MM.1S (cell line): ENCODE measurements around the gene ZNF142.

ENCODE experiments used
- DNase-seq: peaks from one replicate; pipeline ENCODE4 v3.0.0-alpha.2; 2015
- H2AFZ ChIP-seq: fragments of 300-600 bp; sonication (generic); 2 replicates; pipeline ENCODE4 v1.6.0; 2016; ENCODE audit warnings: antibody characterized with exemption, low read length
- H3F3A ChIP-seq: fragments of 300-600 bp; sonication (generic); 2 replicates; pipeline ENCODE4 v1.6.1; 2016; ENCODE audit warnings: mild to moderate bottlenecking, antibody characterized with exemption, low read length, moderate library complexity, mixed read lengths; ENCODE audit not compliant: insufficient read depth
- H3K27ac ChIP-seq: fragments of 300-600 bp; sonication (generic); 2 replicates; pipeline ENCODE4 v1.5.1; 2016; ENCODE audit warnings: mild to moderate bottlenecking, low read length
- H3K27me3 ChIP-seq: fragments of 300-600 bp; sonication (generic); replicated peaks from 2 replicates; pipeline ENCODE4 v1.6.0; 2016; ENCODE audit warnings: low read length; ENCODE audit not compliant: insufficient read depth
- H3K36me3 ChIP-seq: fragments of 300-600 bp; sonication (generic); replicated peaks from 2 replicates; pipeline ENCODE4 v1.6.1; 2016; ENCODE audit warnings: mild to moderate bottlenecking, low read length, mixed read lengths; ENCODE audit not compliant: insufficient read depth
- H3K4me1 ChIP-seq: fragments of 300-600 bp; sonication (generic); 2 replicates; pipeline ENCODE4 v1.6.1; 2016; ENCODE audit warnings: low read length, mixed read lengths
- H3K4me2 ChIP-seq: fragments of 300-600 bp; sonication (generic); 2 replicates; pipeline ENCODE4 v1.6.0; 2016; ENCODE audit warnings: low read depth, low read length
- H3K4me3 ChIP-seq: fragments of 300-600 bp; sonication (generic); 2 replicates; pipeline ENCODE4 v1.5.1; 2016; ENCODE audit warnings: low read length, mixed read lengths
- H3K79me2 ChIP-seq: fragments of 300-600 bp; sonication (generic); 2 replicates; pipeline ENCODE4 v1.6.1; 2016; ENCODE audit warnings: mixed run types, low read length, mixed read lengths
- H3K9ac ChIP-seq: fragments of 300-600 bp; sonication (generic); 2 replicates; pipeline ENCODE4 v1.6.1; 2016; ENCODE audit warnings: low read length, mixed read lengths
- H3K9me2 ChIP-seq: fragments of 300-600 bp; sonication (generic); replicated peaks from 2 replicates; pipeline ENCODE4 v1.6.1; 2016; ENCODE audit warnings: mild to moderate bottlenecking, low read length, mixed read lengths; ENCODE audit not compliant: insufficient read depth
- H3K9me3 ChIP-seq: fragments of 300-600 bp; sonication (generic); replicated peaks from 2 replicates; pipeline ENCODE4 v1.6.1; 2016; ENCODE audit warnings: mild to moderate bottlenecking, low read length, mixed read lengths; ENCODE audit not compliant: insufficient read depth
- H4K20me1 ChIP-seq: fragments of 300-600 bp; sonication (generic); 2 replicates; pipeline ENCODE4 v1.6.1; 2016; ENCODE audit warnings: mild to moderate bottlenecking, low read length, moderate library complexity, mixed read lengths; ENCODE audit not compliant: insufficient read depth
- CTCF ChIP-seq: fragments of 300-600 bp; sonication (generic); IDR thresholded peaks from 2 replicates; pipeline ENCODE4 v1.5.1; 2016; ENCODE audit warnings: antibody characterized with exemption, low read length, mixed read lengths
- EZH2 ChIP-seq: fragments of 300-600 bp; sonication (generic); optimal IDR thresholded peaks from 2 replicates; pipeline ENCODE3; 2017; ENCODE audit warnings: low read depth, mild to moderate bottlenecking, antibody characterized with exemption, low read length, mixed read lengths
- EZH2phosphoT487 ChIP-seq: fragments of 300-600 bp; sonication (generic); IDR thresholded peaks from 2 replicates; pipeline ENCODE4 v1.6.1; 2018; ENCODE audit warnings: antibody characterized with exemption, low read length

The ZNF142 gene

GRCh38 chr2:218659258-218659987 lies at the start of gene ZNF142, which contains the start of gene BCS1L:
Gene ZNF142, minus strand, starts transcription at chr2:218659623. Its CDS starts 3,194 bp downstream, at chr2:218656429.
Gene BCS1L, plus strand, starts transcription at chr2:218659683. Its CDS starts 1,305 bp downstream, at chr2:218660988.
- no peaks in the 10 kb centered on the region for H3K9me3 ChIP-seq
- TF ChIP-seq EZH2phosphoT487, result no peak
- TF ChIP-seq EZH2, result no peak
- TF ChIP-seq CTCF, result no peak
- peak within 1 kb of the TSS; percentile 84 for H3K9ac ChIP-seq
- H3K4me1 ChIP-seq, result peaks cover 13% of the 10 kb centered on the region
- peak within 1 kb of the TSS; percentile 86 for H2AFZ ChIP-seq
- H3K27me3 ChIP-seq, result no peaks in the 10 kb centered on the region
- H3K4me2 ChIP-seq, result peak within 1 kb of the TSS; percentile 94
- peak within 1 kb of the TSS; percentile 92 for H3K4me3 ChIP-seq
- peaks cover 69% of the 10 kb centered on the region for H3K79me2 ChIP-seq
- no peaks in the 10 kb centered on the region for H3F3A ChIP-seq
- H3K36me3 ChIP-seq, result no peaks in the 10 kb centered on the region
- peak; percentile 96 for DNase-seq
- no peaks in the 10 kb centered on the region for H4K20me1 ChIP-seq
- H3K9me2 ChIP-seq, result no peaks in the 10 kb centered on the region
- peak within 1 kb of the TSS; percentile 56; the same call in 1 of the 2 replicates for H3K27ac ChIP-seq

- Histone ChIP-seq H3K27ac (peak overlapping the region; percentile 84; the same call in 1 of the 2 replicates), H2AFZ (no peak overlapping the region), H3K4me3 (peak overlapping the region; percentile 5; the same call in 1 of the 2 replicates), H3K9ac (peak overlapping the region; percentile 47; the same call in 1 of the 2 replicates), H3K36me3 (no peaks in the 10 kb centered on the region), H3K4me2 (peak overlapping the region; percentile 61; the same call in 1 of the 2 replicates), H3K9me3 (no peaks in the 10 kb centered on the region), H4K20me1 (no peaks in the 10 kb centered on the region), H3K27me3 (no peaks in the 10 kb centered on the region), H3K79me2 (peaks cover 23% of the 10 kb centered on the region), H3K9me2 (no peaks in the 10 kb centered on the region), H3K4me1 (peaks cover 16% of the 10 kb centered on the region), H3F3A (peaks cover 18% of the 10 kb centered on the region)
- TF ChIP-seq EZH2phosphoT487 (no peak), EZH2 (no peak), CTCF (no peak)
- peak; percentile 96 for DNase-seq
Observed at GRCh38 chr2:218708086-218708485, 48.7 kb upstream of the ZNF142 start.

- H3K4me1 ChIP-seq, result peaks cover 11% of the 10 kb centered on the region
- no peaks in the 10 kb centered on the region for H3K9me2 ChIP-seq
- no peak overlapping the region for H3K4me3 ChIP-seq
- no peaks in the 10 kb centered on the region for H3K9me3 ChIP-seq
- H3K27me3 ChIP-seq, result no peaks in the 10 kb centered on the region
- TF ChIP-seq EZH2phosphoT487 (no peak), EZH2 (no peak)
- no peaks in the 10 kb centered on the region for H3K79me2 ChIP-seq
- DNase-seq, result no peak
- H4K20me1 ChIP-seq, result no peaks in the 10 kb centered on the region
- H3K27ac ChIP-seq, result no peak overlapping the region
- H3K36me3 ChIP-seq, result no peaks in the 10 kb centered on the region
- no peak overlapping the region for H2AFZ ChIP-seq
- no peak overlapping the region for H3K4me2 ChIP-seq
- H3K9ac ChIP-seq, result no peak overlapping the region
- H3F3A ChIP-seq, result peaks cover 15% of the 10 kb centered on the region
Observed at GRCh38 chr2:218703341-218703740, 43.9 kb upstream of the ZNF142 start.

- no peaks in the 10 kb centered on the region for H3F3A ChIP-seq
- TF ChIP-seq EZH2phosphoT487 (no peak), CTCF (no peak), EZH2 (no peak)
- H3K27ac ChIP-seq, result no peak overlapping the region
- no peak overlapping the region for H3K4me3 ChIP-seq
- H3K79me2 ChIP-seq, result no peaks in the 10 kb centered on the region
- no peaks in the 10 kb centered on the region for H3K9me3 ChIP-seq
- no peaks in the 10 kb centered on the region for H3K36me3 ChIP-seq
- H3K9ac ChIP-seq, result no peak overlapping the region
- H4K20me1 ChIP-seq, result no peaks in the 10 kb centered on the region
- no peak overlapping the region for H3K4me2 ChIP-seq
- DNase-seq, result no peak
- H3K4me1 ChIP-seq, result peaks cover under 1% of the 10 kb centered on the region; the same call in 1 of the 2 replicates
- no peaks in the 10 kb centered on the region for H3K9me2 ChIP-seq
- no peak overlapping the region for H2AFZ ChIP-seq
- H3K27me3 ChIP-seq, result no peaks in the 10 kb centered on the region
Observed at GRCh38 chr2:218701806-218702205, 42.4 kb upstream of the ZNF142 start.
